A673 (cell line): ENCODE measurements around the gene MTHFD1L. TPM values are rescaled to one million over a fixed set of nuclear protein-coding genes. Genes with fewer than 3 reads are reported as not detected.

Experiments used
- BruUV-seq: library from RNA; stranded (reverse); fragments of 400-500 nt; replicated peaks from 2 replicates; lab custom pipeline; 2021; lab: Mats Ljungman, UMichigan
- CTCF ChIA-PET: fragments of 300-600 bp; sonication (Branson Sonifier 250); formaldehyde crosslinking; loops from one replicate; lab custom pipeline; 2022; ENCODE audit warnings: antibody characterized with exemption; lab: Charles Lee
- POLR2A ChIA-PET: fragments of 300-600 bp; sonication (Branson Sonifier 250); formaldehyde crosslinking; loops from one replicate; lab custom pipeline; 2022; ENCODE audit warnings: antibody characterized with exemption; ENCODE audit not compliant: low non-redundant PET; lab: Charles Lee
- DNase-seq: peaks from one replicate; pipeline ENCODE4 v3.0.0-alpha.2; 2015; ENCODE audit warnings: low spot score
- H3K27ac ChIP-seq: fragments of 200-600 bp; sonication (generic); 2 replicates; pipeline ENCODE4 v1.5.1; 2016; ENCODE audit warnings: mixed run types, low read depth, mild to moderate bottlenecking, mixed read lengths, antibody characterized with exemption, low read length; ENCODE audit not compliant: poor library complexity, severe bottlenecking
- H3K27me3 ChIP-seq: fragments of 200-600 bp; sonication (generic); replicated peaks from 2 replicates; pipeline ENCODE4 v1.6.1; 2017; ENCODE audit warnings: mixed run types, low read depth, mild to moderate bottlenecking, mixed read lengths, antibody characterized with exemption, low read length; ENCODE audit not compliant: insufficient read depth, poor library complexity
- H3K36me3 ChIP-seq: fragments of 200-600 bp; sonication (generic); 2 replicates; pipeline ENCODE4 v1.6.1; 2016; ENCODE audit warnings: mixed run types, mild to moderate bottlenecking, mixed read lengths, antibody characterized with exemption, low read length; ENCODE audit not compliant: insufficient read depth, poor library complexity, severe bottlenecking
- H3K4me1 ChIP-seq: fragments of 200-600 bp; sonication (generic); 2 replicates; pipeline ENCODE4 v1.6.1; 2017; ENCODE audit warnings: mixed run types, mild to moderate bottlenecking, mixed read lengths, antibody characterized with exemption, low read length; ENCODE audit not compliant: insufficient read depth, poor library complexity, severe bottlenecking
- H3K4me3 ChIP-seq: fragments of 200-600 bp; sonication (generic); 2 replicates; pipeline ENCODE4 v1.5.1; 2016; ENCODE audit warnings: low read depth, mixed run types, mild to moderate bottlenecking, mixed read lengths, low read length; ENCODE audit not compliant: poor library complexity, severe bottlenecking
- H3K9me3 ChIP-seq: fragments of 200-600 bp; sonication (generic); 2 replicates; pipeline ENCODE4 v1.6.1; 2016; ENCODE audit warnings: mixed run types, low read depth, mild to moderate bottlenecking, mixed read lengths, antibody characterized with exemption, low read length; ENCODE audit not compliant: poor library complexity, severe bottlenecking
- CTCF ChIP-seq: fragments of 300-800, 200-600 bp; sonication (generic); conservative IDR thresholded peaks from 2 replicates; pipeline ENCODE4 v1.5.1; 2017; ENCODE audit warnings: low read depth, mild to moderate bottlenecking, antibody characterized with exemption, low read length, moderate library complexity, mixed read lengths
- EZH2 ChIP-seq: fragments of 200-600 bp; sonication (generic); IDR thresholded peaks from 2 replicates; pipeline ENCODE4 v1.6.1; 2017; ENCODE audit warnings: borderline replicate concordance, low read depth, mild to moderate bottlenecking, mixed read lengths, antibody characterized with exemption, low read length; ENCODE audit not compliant: poor library complexity, severe bottlenecking
- intact Hi-C: fragments of 100-400 bp; cut with micrococcal nuclease; formaldehyde crosslinking; loops from one replicate; pipeline ENCODE4 v1.10.0; 2022; ENCODE audit not compliant: unreplicated experiment
- total RNA-seq: library from RNA; stranded (reverse); gene quantifications from 2 replicates; pipeline ENCODE4 v1.2.3, GENCODE V29; 2021

MTHFD1L gene
- total RNA-seq, 1 experiment from 2014 or later: 78.7 TPM

- H3K27me3 ChIP-seq: no peaks in the 10 kb centered on the region
- BruUV-seq: no TSS peak
- TF ChIP-seq EZH2: no peak
- TF ChIP-seq CTCF: no peak
- peaks cover 5% of the 10 kb centered on the region for H3K4me1 ChIP-seq
- no peaks in the 10 kb centered on the region for H3K9me3 ChIP-seq
- H3K36me3 ChIP-seq: no peaks in the 10 kb centered on the region
- intact Hi-C loops: no loop called here
- ChIA-PET CTCF (no interaction called here), POLR2A (no interaction called here)
- no peak for DNase-seq
- no peak overlapping the region for H3K4me3 ChIP-seq
- H3K27ac ChIP-seq: no peak overlapping the region
Measured at GRCh38 chr6:151143337-151143736, 277.8 kb downstream of the MTHFD1L start.

- no TSS peak for BruUV-seq
- ChIA-PET CTCF (no interaction called here), POLR2A (interaction anchor here (0.6 kb wide), 1 partner anchor 66 kb away, joined by 5 read pairs; no protein-coding TSS in a partner anchor)
- no peak for DNase-seq
- TF ChIP-seq EZH2 (no peak), CTCF (no peak)
- H3K27ac ChIP-seq: no peak overlapping the region
- intact Hi-C loops: no loop called here
- peaks cover 5% of the 10 kb centered on the region for H3K4me1 ChIP-seq
- no peaks in the 10 kb centered on the region for H3K27me3 ChIP-seq
- no peak overlapping the region for H3K4me3 ChIP-seq
- no peaks in the 10 kb centered on the region for H3K36me3 ChIP-seq
- no peaks in the 10 kb centered on the region for H3K9me3 ChIP-seq
Measured at GRCh38 chr6:151143806-151144205, 278.3 kb downstream of the MTHFD1L start.

- TF ChIP-seq EZH2 (no peak), CTCF (no peak)
- CTCF ChIA-PET: no interaction called here
- Histone ChIP-seq H3K36me3 (no peaks in the 10 kb centered on the region), H3K27ac (no peak overlapping the region), H3K9me3 (no peaks in the 10 kb centered on the region), H3K4me1 (no peaks in the 10 kb centered on the region), H3K27me3 (no peaks in the 10 kb centered on the region), H3K4me3 (no peak overlapping the region)
- BruUV-seq: no TSS peak
- no peak for DNase-seq
- POLR2A ChIA-PET: no interaction called here
- intact Hi-C loops: no loop called here
Measured at GRCh38 chr6:151147118-151147832, 281.8 kb downstream of the MTHFD1L start.
